ENCODE measurements around the gene PROCR.
A peak's percentile ranks its signal among the peaks of the same experiment; 100 is the strongest.
"Not testable (repeated sequence)": the region's sequence is repeated elsewhere in the genome, so short reads cannot be mapped to it uniquely, and the experiment has no call there.

The PROCR gene

DNA sequence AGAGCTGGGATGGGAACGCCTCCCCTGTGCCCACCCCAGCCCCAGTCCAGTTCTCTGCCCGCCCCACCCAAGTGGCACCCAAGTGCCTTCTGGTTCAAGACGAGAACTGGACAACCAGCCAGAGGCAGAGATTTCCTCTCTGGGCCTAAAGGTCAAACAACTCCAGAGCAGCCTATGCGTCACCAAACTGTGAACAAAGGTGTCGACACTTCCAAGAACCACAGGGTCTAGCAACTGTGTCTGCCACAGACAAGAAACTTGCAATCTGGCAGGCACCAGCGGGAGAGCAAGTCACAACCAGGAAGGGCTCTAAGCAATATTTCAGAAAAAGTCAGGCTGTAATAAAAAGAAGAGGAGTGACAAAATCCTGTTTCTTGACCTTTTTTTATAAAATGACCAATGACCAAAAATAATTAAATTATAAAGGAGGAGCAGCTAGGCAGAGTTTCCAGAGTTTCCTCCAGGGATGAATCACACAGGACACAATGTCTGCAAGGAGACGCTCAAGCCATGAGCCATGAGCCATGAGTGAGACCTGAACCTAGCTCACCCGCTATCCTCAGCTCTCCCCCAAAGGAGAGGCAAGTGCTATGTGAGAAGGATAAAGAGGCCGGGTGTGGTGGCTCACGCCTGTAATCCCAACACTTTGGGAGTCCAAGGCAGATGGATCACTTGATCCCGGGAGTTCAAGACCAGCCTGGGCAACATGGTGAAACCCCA is 35.8 kb upstream of the PROCR start:
- peak overlapping the region; percentile 81 for H3K27ac ChIP-seq (ENCODE audit: low read depth, low read length)

GRCh38 chr20:35144694-35145093 is 27.2 kb upstream of the PROCR start:
- Histone ChIP-seq H3K36me3 (ENCODE audit: control insufficient read depth in 5 of 5, insufficient read depth in 5 of 5, low read length in 5 of 5) (peaks cover 10 to 30% (median 18%) of the 10 kb centered on the region in 5 donors), H3K4me3 (ENCODE audit: low read depth in 1 of 5, low read length in 5 of 5) (no peak overlapping the region), H3K9ac (ENCODE audit: low read length in 5 of 5) (no peak overlapping the region), H3K27ac (ENCODE audit: low read depth, low read length) (no peak overlapping the region), H3K27me3 (ENCODE audit: control insufficient read depth in 5 of 5, insufficient read depth in 4 of 5, low read length in 5 of 5) (no peaks in the 10 kb centered on the region), H3K9me3 (ENCODE audit: control insufficient read depth in 5 of 5, low read length in 5 of 5) (no peaks in the 10 kb centered on the region), H3K4me1 (ENCODE audit: control insufficient read depth in 5 of 5, insufficient read depth in 5 of 5, low read length in 5 of 5) (peaks cover 2 to 29% (median 26%) of the 10 kb centered on the region in 5 donors)

More for the DNA sequence above, 35.8 kb upstream of the PROCR start:
- no peaks in the 10 kb centered on the region for H3K27me3 ChIP-seq (ENCODE audit: control insufficient read depth in 5 of 5, insufficient read depth in 4 of 5, low read length in 5 of 5)
- peak overlapping the region in 1 of 5 donors; percentile 64 for H3K9ac ChIP-seq (ENCODE audit: low read length in 5 of 5)
- H3K9me3 ChIP-seq (ENCODE audit: control insufficient read depth in 5 of 5, low read length in 5 of 5), result no peaks in the 10 kb centered on the region
- H3K4me3 ChIP-seq (ENCODE audit: low read depth in 1 of 5, low read length in 5 of 5), result no peak overlapping the region
- peaks cover 4 to 23% (median 18%) of the 10 kb centered on the region in 5 donors for H3K4me1 ChIP-seq (ENCODE audit: control insufficient read depth in 5 of 5, insufficient read depth in 5 of 5, low read length in 5 of 5)
- H3K36me3 ChIP-seq (ENCODE audit: control insufficient read depth in 5 of 5, insufficient read depth in 5 of 5, low read length in 5 of 5), result peaks cover under 1 to 60% (median 36%) of the 10 kb centered on the region in 5 donors

GRCh38 chr20:35145141-35145564 is 26.7 kb upstream of the PROCR start:
- Histone ChIP-seq H3K36me3 (ENCODE audit: control insufficient read depth in 5 of 5, insufficient read depth in 5 of 5, low read length in 5 of 5) (peaks cover 10 to 27% (median 18%) of the 10 kb centered on the region in 5 donors), H3K27me3 (ENCODE audit: control insufficient read depth in 5 of 5, insufficient read depth in 4 of 5, low read length in 5 of 5) (no peaks in the 10 kb centered on the region), H3K27ac (ENCODE audit: low read depth, low read length) (peak overlapping the region; percentile 41), H3K9me3 (ENCODE audit: control insufficient read depth in 5 of 5, low read length in 5 of 5) (no peaks in the 10 kb centered on the region), H3K4me1 (ENCODE audit: control insufficient read depth in 5 of 5, insufficient read depth in 5 of 5, low read length in 5 of 5) (peaks cover 2 to 29% (median 26%) of the 10 kb centered on the region in 5 donors), H3K9ac (ENCODE audit: low read length in 5 of 5) (no peak overlapping the region), H3K4me3 (ENCODE audit: low read depth in 1 of 5, low read length in 5 of 5) (no peak overlapping the region)

DNA sequence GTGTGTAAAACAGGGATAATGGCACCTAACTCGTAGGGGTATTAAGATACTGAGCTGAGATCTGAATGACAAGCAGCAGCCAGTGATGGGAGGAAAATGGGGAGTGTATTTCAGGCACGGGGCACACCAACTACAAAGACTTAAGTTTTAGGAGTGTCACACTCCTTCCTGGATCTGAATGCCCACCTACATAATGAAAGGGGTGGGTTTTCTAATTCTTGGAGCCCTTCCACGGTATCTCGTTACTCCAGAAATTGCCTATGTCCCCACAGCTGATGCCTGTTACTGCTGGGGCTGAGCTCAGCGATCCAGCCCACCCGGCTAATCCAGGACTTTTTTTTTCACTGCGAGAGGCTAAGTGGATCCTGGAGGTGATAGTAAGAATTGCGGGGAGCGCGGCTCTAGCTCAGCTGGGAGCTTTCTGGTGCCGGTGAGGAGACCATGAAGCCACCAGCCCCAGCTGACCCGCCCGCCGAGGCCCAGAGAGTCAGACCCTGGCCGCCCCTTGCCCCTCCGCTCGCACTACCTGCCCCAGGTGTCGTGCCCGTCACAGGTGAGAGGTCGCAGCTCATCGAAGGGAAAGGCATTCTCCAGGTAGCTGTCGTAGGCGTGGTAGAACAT is 25.5 kb upstream of the PROCR start:
- H3K4me3 ChIP-seq (ENCODE audit: low read depth in 1 of 5, low read length in 5 of 5), result peak overlapping the region; percentile 79 to 97 (median 95)
- peaks cover 2 to 37% (median 33%) of the 10 kb centered on the region in 5 donors for H3K4me1 ChIP-seq (ENCODE audit: control insufficient read depth in 5 of 5, insufficient read depth in 5 of 5, low read length in 5 of 5)
- no peaks in the 10 kb centered on the region for H3K9me3 ChIP-seq (ENCODE audit: control insufficient read depth in 5 of 5, low read length in 5 of 5)
- peaks cover 6 to 26% (median 15%) of the 10 kb centered on the region in 5 donors for H3K36me3 ChIP-seq (ENCODE audit: control insufficient read depth in 5 of 5, insufficient read depth in 5 of 5, low read length in 5 of 5)
- H3K27ac ChIP-seq (ENCODE audit: low read depth, low read length), result peak overlapping the region; percentile 84
- no peaks in the 10 kb centered on the region for H3K27me3 ChIP-seq (ENCODE audit: control insufficient read depth in 5 of 5, insufficient read depth in 4 of 5, low read length in 5 of 5)
- H3K9ac ChIP-seq (ENCODE audit: low read length in 5 of 5), result peak overlapping the region; percentile 56 to 96 (median 88)

DNA sequence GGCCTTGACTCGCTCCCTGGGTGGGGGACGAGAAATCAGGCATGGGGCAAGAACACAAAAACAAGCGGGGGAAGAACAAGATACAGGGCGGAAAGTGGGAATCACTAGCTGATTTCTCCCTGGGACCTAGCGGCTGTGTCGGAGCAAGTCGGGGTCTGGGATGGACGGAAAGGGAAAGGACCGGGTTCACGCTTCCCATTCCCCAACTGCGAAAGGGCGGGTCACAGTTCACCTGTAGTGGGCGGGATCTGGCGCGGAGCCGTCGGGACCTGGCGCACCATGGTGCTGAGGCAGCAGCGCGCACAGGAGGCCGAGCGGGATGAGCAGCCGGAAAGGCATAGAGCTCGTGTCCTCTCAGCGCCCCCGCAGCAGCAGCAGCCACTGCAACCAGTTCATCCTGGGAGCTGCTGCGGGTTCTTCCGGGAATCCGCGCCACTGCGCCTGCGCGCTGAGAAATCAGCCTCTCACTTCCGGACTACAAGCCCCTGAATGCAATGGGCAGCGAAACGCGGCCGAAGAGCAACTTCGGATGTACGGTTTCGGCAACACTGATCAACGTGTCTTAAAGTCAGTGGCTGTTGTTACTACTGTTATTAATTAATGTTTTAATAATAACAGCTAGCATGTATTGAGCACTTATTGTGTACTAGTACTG is 24.8 kb upstream of the PROCR start, which contains the start of gene EDEM2:
TSS of gene EDEM2 (minus strand) at position 417 of the 655 bp plus-strand sequence. CDS start at position 339, 78 bp downstream.
- H3K9me3 ChIP-seq (ENCODE audit: control insufficient read depth in 5 of 5, low read length in 5 of 5), result no peaks in the 10 kb centered on the region
- peak within 1 kb of the TSS; percentile 79 to 97 (median 95) for H3K4me3 ChIP-seq (ENCODE audit: low read depth in 1 of 5, low read length in 5 of 5)
- no peaks in the 10 kb centered on the region for H3K27me3 ChIP-seq (ENCODE audit: control insufficient read depth in 5 of 5, insufficient read depth in 4 of 5, low read length in 5 of 5)
- H3K9ac ChIP-seq (ENCODE audit: low read length in 5 of 5), result peak within 1 kb of the TSS; percentile 56 to 96 (median 88)
- peak within 1 kb of the TSS; percentile 84 for H3K27ac ChIP-seq (ENCODE audit: low read depth, low read length)
- peaks cover 0 to 19% (median 10%) of the 10 kb centered on the region in 5 donors for H3K36me3 ChIP-seq (ENCODE audit: control insufficient read depth in 5 of 5, insufficient read depth in 5 of 5, low read length in 5 of 5)
- peaks cover 5 to 43% (median 34%) of the 10 kb centered on the region in 5 donors for H3K4me1 ChIP-seq (ENCODE audit: control insufficient read depth in 5 of 5, insufficient read depth in 5 of 5, low read length in 5 of 5)

DNA sequence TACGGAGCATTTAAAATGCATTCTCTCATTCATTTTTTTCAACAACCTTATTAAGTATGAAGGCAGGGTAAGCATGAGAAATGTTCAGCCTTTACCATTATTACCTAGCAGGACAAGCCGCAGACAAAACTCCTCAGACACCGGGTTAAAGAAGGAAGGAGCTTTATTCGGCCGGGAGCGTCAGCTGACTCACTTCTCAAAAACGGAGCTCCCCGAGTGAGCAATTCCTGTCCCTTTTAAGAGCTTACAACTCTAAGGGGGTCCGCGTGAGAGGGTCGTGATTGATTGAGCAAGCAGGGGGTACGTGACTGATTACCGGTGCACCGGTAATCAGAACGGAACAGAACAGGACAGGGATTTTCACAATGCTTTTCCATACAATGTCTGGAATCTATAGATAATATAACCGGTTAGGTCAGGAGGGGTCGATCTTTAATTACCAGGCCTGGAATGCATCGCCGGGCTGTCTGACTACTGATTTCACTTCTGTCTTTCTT is 24.2 kb upstream of the PROCR start:
- peak overlapping the region in 4 of 5 donors; percentile 63 to 90 (median 72) for H3K9ac ChIP-seq (ENCODE audit: low read length in 5 of 5)
- peaks cover 5 to 49% (median 39%) of the 10 kb centered on the region in 5 donors for H3K4me1 ChIP-seq (ENCODE audit: control insufficient read depth in 5 of 5, insufficient read depth in 5 of 5, low read length in 5 of 5)
- H3K4me3 ChIP-seq (ENCODE audit: low read depth in 1 of 5, low read length in 5 of 5), result peak overlapping the region; percentile 79 to 97 (median 95)
- H3K27me3 ChIP-seq (ENCODE audit: control insufficient read depth in 5 of 5, insufficient read depth in 4 of 5, low read length in 5 of 5); H3K9me3 ChIP-seq (ENCODE audit: control insufficient read depth in 5 of 5, low read length in 5 of 5): not testable (repeated sequence)
- peak overlapping the region; percentile 84 for H3K27ac ChIP-seq (ENCODE audit: low read depth, low read length)
- peaks cover 0 to 14% (median 6%) of the 10 kb centered on the region in 5 donors for H3K36me3 ChIP-seq (ENCODE audit: control insufficient read depth in 5 of 5, insufficient read depth in 5 of 5, low read length in 5 of 5)

DNA sequence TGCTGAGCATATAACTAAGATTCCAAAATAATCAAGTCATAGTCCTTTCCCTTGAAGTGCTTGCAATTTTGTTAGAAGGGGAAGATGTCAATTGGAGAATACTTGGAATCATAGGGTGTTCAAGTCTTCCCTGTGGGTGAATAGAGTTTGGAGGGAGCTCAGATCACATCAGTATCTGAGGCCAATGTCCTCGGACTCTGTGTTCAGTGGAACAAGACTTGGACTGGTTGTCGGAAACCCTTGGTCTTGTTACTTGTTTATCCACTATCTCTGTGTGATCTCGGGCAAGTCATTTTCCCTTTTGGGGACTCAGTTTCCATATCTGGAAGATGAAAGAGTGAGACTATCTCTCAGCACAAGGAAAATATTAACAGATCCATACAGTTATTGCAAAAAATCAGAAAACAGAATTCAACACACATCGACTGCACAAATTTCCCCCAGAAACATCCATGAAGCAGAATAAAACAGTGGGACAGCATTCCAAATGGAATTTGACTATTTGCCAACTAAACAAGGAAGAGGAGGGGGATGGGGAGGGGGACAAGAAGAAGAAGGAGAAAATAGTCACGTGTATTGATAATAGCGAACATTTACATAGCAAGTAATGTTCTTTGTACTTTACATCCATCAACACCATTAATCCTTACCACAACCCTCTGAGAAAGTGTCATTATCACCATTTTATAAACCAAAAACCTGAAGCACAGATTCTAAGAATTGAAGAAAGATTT is 20.9 kb upstream of the PROCR start:
- Histone ChIP-seq H3K27ac (ENCODE audit: low read depth, low read length) (peak overlapping the region; percentile 38), H3K9me3 (ENCODE audit: control insufficient read depth in 5 of 5, low read length in 5 of 5) (no peaks in the 10 kb centered on the region), H3K36me3 (ENCODE audit: control insufficient read depth in 5 of 5, insufficient read depth in 5 of 5, low read length in 5 of 5) (no peaks in the 10 kb centered on the region), H3K4me1 (ENCODE audit: control insufficient read depth in 5 of 5, insufficient read depth in 5 of 5, low read length in 5 of 5) (peaks cover 2 to 42% (median 28%) of the 10 kb centered on the region in 5 donors), H3K9ac (ENCODE audit: low read length in 5 of 5) (no peak overlapping the region), H3K27me3 (ENCODE audit: control insufficient read depth in 5 of 5, insufficient read depth in 4 of 5, low read length in 5 of 5) (no peaks in the 10 kb centered on the region), H3K4me3 (ENCODE audit: low read depth in 1 of 5, low read length in 5 of 5) (no peak overlapping the region)

GRCh38 chr20:35151736-35152135 is 20.1 kb upstream of the PROCR start:
- Histone ChIP-seq H3K9ac (ENCODE audit: low read length in 5 of 5) (no peak overlapping the region), H3K27ac (ENCODE audit: low read depth, low read length) (peak overlapping the region; percentile 38), H3K36me3 (ENCODE audit: control insufficient read depth in 5 of 5, insufficient read depth in 5 of 5, low read length in 5 of 5) (no peaks in the 10 kb centered on the region), H3K27me3 (ENCODE audit: control insufficient read depth in 5 of 5, insufficient read depth in 4 of 5, low read length in 5 of 5) (no peaks in the 10 kb centered on the region), H3K4me1 (ENCODE audit: control insufficient read depth in 5 of 5, insufficient read depth in 5 of 5, low read length in 5 of 5) (peaks cover 2 to 35% (median 21%) of the 10 kb centered on the region in 5 donors), H3K4me3 (ENCODE audit: low read depth in 1 of 5, low read length in 5 of 5) (no peak overlapping the region), H3K9me3 (ENCODE audit: control insufficient read depth in 5 of 5, low read length in 5 of 5) (no peaks in the 10 kb centered on the region)

- H3K4me3 ChIP-seq (ENCODE audit: low read depth in 1 of 5, low read length in 5 of 5), result no peak overlapping the region
- peaks cover 2 to 17% (median 11%) of the 10 kb centered on the region in 5 donors for H3K4me1 ChIP-seq (ENCODE audit: control insufficient read depth in 5 of 5, insufficient read depth in 5 of 5, low read length in 5 of 5)
- no peaks in the 10 kb centered on the region for H3K36me3 ChIP-seq (ENCODE audit: control insufficient read depth in 5 of 5, insufficient read depth in 5 of 5, low read length in 5 of 5)
- H3K27ac ChIP-seq (ENCODE audit: low read depth, low read length), result no peak overlapping the region
- H3K9me3 ChIP-seq (ENCODE audit: control insufficient read depth in 5 of 5, low read length in 5 of 5), result no peaks in the 10 kb centered on the region
- no peaks in the 10 kb centered on the region for H3K27me3 ChIP-seq (ENCODE audit: control insufficient read depth in 5 of 5, insufficient read depth in 4 of 5, low read length in 5 of 5)
- H3K9ac ChIP-seq (ENCODE audit: low read length in 5 of 5), result no peak overlapping the region
Measured at GRCh38 chr20:35155936-35156335, 15.9 kb upstream of the PROCR start.
